H1 (cell line): ENCODE measurements around the gene FSCN2. TPM values are rescaled to one million over a fixed set of nuclear protein-coding genes. Genes with fewer than 3 reads are reported as not detected.

Experiments used
- CTCF ChIA-PET: fragments of 300-600 bp; sonication (Branson Sonifier 250); formaldehyde crosslinking; loops from one replicate; lab custom pipeline; 2021; ENCODE audit not compliant: partially characterized antibody; lab: Charles Lee
- POLR2A ChIA-PET: fragments of 300-600 bp; sonication (Branson Sonifier 250); formaldehyde crosslinking; loops from one replicate; lab custom pipeline; 2021; ENCODE audit warnings: inconsistent platforms; ENCODE audit not compliant: partially characterized antibody; lab: Charles Lee
- DNase-seq, 2 experiments: peaks; one replicate each; pipeline versions ENCODE4 v3.0.0 to v3.0.0-alpha.2; 2010 to 2022; ENCODE audit warnings: low spot score in 2 of 2, low read depth in 1 of 2, mixed read lengths in 1 of 2
- FAIRE-seq: peaks from 2 replicates; lab custom pipeline; 2011; peaks lifted over from hg19 to GRCh38; lab: Jason Lieb, UNC
- H2AFZ ChIP-seq: 2 replicates; pipeline ENCODE4 v1.8.1; 2012; ENCODE audit warnings: low read length, inconsistent platforms
- H2AK5ac ChIP-seq: 2 replicates; pipeline ENCODE4 v1.6.1; 2013; ENCODE audit warnings: low read depth, low read length
- H2BK120ac ChIP-seq: replicated peaks from 2 replicates; pipeline ENCODE3; 2013; ENCODE audit warnings: low read depth, low read length, inconsistent platforms
- H2BK12ac ChIP-seq: 2 replicates; pipeline ENCODE4 v1.6.1; 2013; ENCODE audit warnings: low read depth, low read length
- H2BK15ac ChIP-seq: 2 replicates; pipeline ENCODE4 v1.6.1; 2013; ENCODE audit warnings: low read length
- H2BK20ac ChIP-seq: 2 replicates; pipeline ENCODE4 v1.6.1; 2013; ENCODE audit warnings: low read length
- H2BK5ac ChIP-seq: 2 replicates; pipeline ENCODE4 v1.6.1; 2013; ENCODE audit warnings: low read depth, low read length
- H3K14ac ChIP-seq: 2 replicates; pipeline ENCODE4 v1.6.1; 2013; ENCODE audit warnings: inconsistent platforms; ENCODE audit not compliant: insufficient read length
- H3K18ac ChIP-seq: 2 replicates; pipeline ENCODE4 v1.6.1; 2013; ENCODE audit warnings: low read length; ENCODE audit errors: extremely low read depth
- H3K23ac ChIP-seq: 2 replicates; pipeline ENCODE4 v1.6.1; 2013; ENCODE audit warnings: inconsistent platforms; ENCODE audit not compliant: insufficient read length
- H3K23me2 ChIP-seq: 2 replicates; pipeline ENCODE4 v1.6.1; 2013; ENCODE audit warnings: low read depth, low read length
- H3K27ac ChIP-seq: 2 replicates; pipeline ENCODE4 v1.6.1; 2011; ENCODE audit warnings: low read depth, low read length, inconsistent platforms
- H3K27me3 ChIP-seq, 4 experiments: replicated peaks in 1 of 4; 1 replicate in 1 of 4; 2 replicates in 3 of 4; pipeline versions ENCODE4 v1.6.1 to v1.8.1; 2011 to 2013; ENCODE audit warnings: low read length in 3 of 4, mild to moderate bottlenecking in 3 of 4, inconsistent platforms in 2 of 4, mixed read lengths in 2 of 4, moderate library complexity in 1 of 4; ENCODE audit not compliant: control insufficient read depth in 3 of 4, insufficient read depth in 3 of 4; ENCODE audit errors: extremely low read depth in 1 of 4
- H3K36me3 ChIP-seq, 4 experiments: 2 replicates each; pipeline versions ENCODE4 v1.6.1 to v1.8.1; 2011 to 2013; ENCODE audit warnings: mild to moderate bottlenecking in 4 of 4, low read length in 3 of 4, moderate library complexity in 2 of 4, control low read depth in 1 of 4, inconsistent platforms in 1 of 4; ENCODE audit not compliant: insufficient read depth in 4 of 4, control insufficient read depth in 2 of 4
- H3K4ac ChIP-seq: replicated peaks from 2 replicates; pipeline ENCODE3; 2013; ENCODE audit warnings: low read length, low read depth, mixed read lengths, inconsistent platforms; ENCODE audit not compliant: insufficient read length
- H3K4me1 ChIP-seq, 4 experiments: replicated peaks in 1 of 4; 1 replicate in 1 of 4; 2 replicates in 3 of 4; pipeline versions ENCODE4 v1.6.1 to v1.8.1; 2011 to 2013; ENCODE audit warnings: low read length in 3 of 4, inconsistent platforms in 2 of 4, mixed read lengths in 1 of 4; ENCODE audit not compliant: insufficient read depth in 4 of 4, control insufficient read depth in 3 of 4
- H3K4me2 ChIP-seq, 2 experiments: 2 replicates each; pipeline versions ENCODE4 v1.6.1 to v1.8.1; 2011 to 2013; ENCODE audit warnings: low read depth in 2 of 2, low read length in 2 of 2, control low read depth in 1 of 2, inconsistent platforms in 1 of 2, mild to moderate bottlenecking in 1 of 2; ENCODE audit not compliant: insufficient read depth in 1 of 2
- H3K4me3 ChIP-seq, 4 experiments: fragments of 200-600, 300-600 bp in 1 of 4; sonication (generic), shearing (Covaris generic), sonication (Bioruptor Twin) in 1 of 4; 2 replicates each; pipeline versions ENCODE4 v1.5.1 to v1.8.1; 2011 to 2016; ENCODE audit warnings: low read length in 4 of 4, low read depth in 3 of 4, control low read depth in 2 of 4, inconsistent platforms in 2 of 4, mild to moderate bottlenecking in 2 of 4, mixed read lengths in 1 of 4, moderate library complexity in 1 of 4; ENCODE audit not compliant: insufficient read depth in 2 of 4; ENCODE audit errors: extremely low read depth in 1 of 4
- H3K56ac ChIP-seq: replicated peaks from 2 replicates; pipeline ENCODE3; 2013; ENCODE audit warnings: low read depth, mild to moderate bottlenecking, mixed read lengths, low read length, inconsistent platforms; ENCODE audit not compliant: insufficient read length
- H3K79me1 ChIP-seq: 2 replicates; pipeline ENCODE4 v1.6.1; 2013; ENCODE audit warnings: low read depth, low read length, control low read depth
- H3K79me2 ChIP-seq, 2 experiments: 2 replicates each; pipeline versions ENCODE4 v1.6.1 to v1.8.1; 2012 to 2013; ENCODE audit warnings: low read length in 2 of 2, mild to moderate bottlenecking in 2 of 2, inconsistent platforms in 1 of 2; ENCODE audit not compliant: insufficient read depth in 2 of 2, control insufficient read depth in 1 of 2
- H3K9ac ChIP-seq, 4 experiments: replicated peaks in 1 of 4; 1 replicate in 1 of 4; 2 replicates in 3 of 4; pipeline versions ENCODE4 v1.6.1 to v1.8.1; 2011 to 2013; ENCODE audit warnings: low read depth in 3 of 4, low read length in 3 of 4, control low read depth in 2 of 4, mild to moderate bottlenecking in 2 of 4, moderate library complexity in 2 of 4, inconsistent platforms in 1 of 4; ENCODE audit errors: extremely low read depth in 1 of 4
- H3K9me3 ChIP-seq, 2 experiments: 2 replicates each; pipeline versions ENCODE4 v1.6.1 to v1.8.1; 2012 to 2013; ENCODE audit warnings: mild to moderate bottlenecking in 2 of 2, moderate library complexity in 2 of 2, control low read depth in 1 of 2, inconsistent platforms in 1 of 2, low read depth in 1 of 2, low read length in 1 of 2, mixed read lengths in 1 of 2; ENCODE audit not compliant: insufficient read depth in 2 of 2
- H4K20me1 ChIP-seq, 2 experiments: replicated peaks in 1 of 2; 2 replicates each; pipeline versions ENCODE3 to v1.8.1; 2011 to 2013; ENCODE audit warnings: inconsistent platforms in 2 of 2, low read length in 2 of 2, mild to moderate bottlenecking in 1 of 2; ENCODE audit not compliant: insufficient read depth in 2 of 2, control insufficient read depth in 1 of 2
- H4K5ac ChIP-seq: 2 replicates; pipeline ENCODE4 v1.6.1; 2013; ENCODE audit warnings: low read length, low read depth, mixed read lengths, inconsistent platforms; ENCODE audit not compliant: insufficient read length
- H4K8ac ChIP-seq: 2 replicates; pipeline ENCODE4 v1.8.0; 2013; ENCODE audit warnings: mild to moderate bottlenecking, moderate library complexity, low read length, inconsistent platforms; ENCODE audit not compliant: insufficient read depth; ENCODE audit errors: extremely low read depth
- H4K91ac ChIP-seq: replicated peaks from 2 replicates; pipeline ENCODE3; 2013; ENCODE audit warnings: low read length, mixed read lengths, inconsistent platforms; ENCODE audit not compliant: insufficient read length
- CREB1 ChIP-seq: IDR thresholded peaks from 2 replicates; pipeline ENCODE4 v1.6.1; 2012; ENCODE audit warnings: inconsistent platforms
- EP300 ChIP-seq, 2 experiments: IDR thresholded peaks; 1 replicate in 1 of 2; 2 replicates in 1 of 2; pipeline ENCODE4 v1.6.1; 2011 to 2012; ENCODE audit warnings: low read depth in 2 of 2, low read length in 2 of 2, mild to moderate bottlenecking in 2 of 2, borderline replicate concordance in 1 of 2, inconsistent platforms in 1 of 2, moderate library complexity in 1 of 2
- KDM4A ChIP-seq: IDR thresholded peaks from one replicate; pipeline ENCODE4 v1.7.1; 2012; ENCODE audit warnings: low read depth, mild to moderate bottlenecking, moderate library complexity, low read length, inconsistent platforms; ENCODE audit not compliant: severe bottlenecking
- PHF8 ChIP-seq: fragments of 200-600 bp; sonication (generic); conservative IDR thresholded peaks from 2 replicates; pipeline ENCODE4 v1.7.1; 2012; ENCODE audit warnings: low read depth, mild to moderate bottlenecking, inconsistent platforms, low read length, moderate library complexity
- RNF2 ChIP-seq: fragments of 200-900, 300-1000 bp; sonication (generic); IDR thresholded peaks from 2 replicates; pipeline ENCODE4 v1.7.1; 2016; ENCODE audit warnings: borderline replicate concordance, low read depth, mild to moderate bottlenecking, antibody characterized with exemption, low read length; ENCODE audit not compliant: poor library complexity, severe bottlenecking; ENCODE audit errors: missing control alignments
- SP1 ChIP-seq: IDR thresholded peaks from 2 replicates; pipeline ENCODE4 v1.6.1; 2011; ENCODE audit warnings: low read depth, low read length
- WGBS, 2 experiments: shearing (Covaris generic) in 1 of 2; methylation state at CpG; one replicate each; pipeline versions ENCODE4 v1.1.6 to v1.1.7; 2013 to 2015; ENCODE audit warnings: low lambda C conversion rate in 2 of 2, mixed read lengths in 2 of 2, inconsistent platforms in 1 of 2, low coverage in 1 of 2, missing lambda C conversion rate in 1 of 2; ENCODE audit not compliant: insufficient replicate concordance in 2 of 2, insufficient coverage in 1 of 2, insufficient read length in 1 of 2; ENCODE audit errors: extremely low coverage in 1 of 2, missing lambda C conversion rate in 1 of 2; 5-methylcytosine and 5-hydroxymethylcytosine counted together
- polyA plus RNA-seq, 7 experiments: library from polyadenylated mRNA; depleted of rRNA in 3 of 7; stranded (reverse) in 5 of 7; unstranded in 2 of 7; fragments of >200 nt in 5 of 7; fragments of 200-250 nt in 2 of 7; gene quantifications; 1 replicate in 5 of 7; 2 replicates in 1 of 7; 4 replicates in 1 of 7; pipeline versions ENCODE4 v1.2.1 to v1.2.3, GENCODE V29; 2011 to 2013; ENCODE audit warnings: missing spikeins in 2 of 7, mixed read lengths in 2 of 7
- total RNA-seq: library from RNA; stranded (reverse); fragmentation: NEBNext Ultra II Directional; extraction: Animal tissue kit (Norgen Biotek cat#: 25700); gene quantifications from 2 replicates; pipeline ENCODE4 v1.2.1, GENCODE V29; 2021
- TF ChIP-seq, protein P1 (sequence below): IDR thresholded peaks from 2 replicates; pipeline ENCODE4 v1.6.1; 2012; ENCODE audit warnings: inconsistent platforms
- TF ChIP-seq, protein P2 (sequence below): IDR thresholded peaks from 2 replicates; pipeline ENCODE4 v1.6.1; 2012; ENCODE audit warnings: low read length, inconsistent platforms

Gene FSCN2
- total and polyA plus RNA-seq, 2 of the 8 experiments (the other 6 are each of a cell fraction or from before 2014, with no cell fraction given), result 0.18 to 0.30 TPM

DNA sequence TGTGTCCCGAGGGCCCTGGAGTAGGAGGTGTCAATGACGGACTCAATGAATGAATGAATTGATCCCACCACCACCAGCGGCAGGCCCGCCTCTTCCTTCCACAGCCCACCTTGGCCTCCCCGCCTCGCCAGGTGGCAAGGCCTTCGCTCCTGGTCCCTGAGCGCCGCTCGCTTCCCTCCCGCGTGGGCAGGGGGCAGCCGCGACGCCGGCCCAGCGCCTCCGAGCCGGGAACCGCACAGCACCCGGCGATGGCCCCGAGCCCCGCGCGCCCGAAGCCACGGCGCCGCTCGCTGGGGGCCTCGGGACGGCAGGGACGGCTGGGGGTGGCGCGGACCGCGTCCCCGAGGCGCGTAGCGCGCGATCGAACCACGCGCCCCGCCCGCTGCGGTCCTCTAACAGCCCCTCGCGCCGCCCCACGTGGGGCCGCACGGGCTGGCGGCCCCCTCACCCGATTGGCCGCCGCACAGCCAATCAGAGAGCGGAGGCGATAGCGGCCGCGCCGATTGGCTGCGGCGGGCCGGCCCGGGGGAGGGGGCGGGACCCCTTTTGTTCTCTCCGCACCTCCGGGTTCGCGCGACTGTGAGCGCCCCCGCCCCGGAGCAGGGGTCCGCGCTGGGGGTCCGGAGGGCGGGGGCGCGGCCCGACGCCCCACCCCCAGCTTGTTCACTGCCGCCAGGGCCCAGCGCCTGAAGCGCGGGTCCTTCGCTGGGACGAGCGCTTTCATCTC lies 46.9 kb upstream of the FSCN2 start:
- no peak overlapping the region for H3K23ac ChIP-seq
- peak overlapping the region; percentile 55 to 66 for H3K4me2 ChIP-seq
- H2BK12ac ChIP-seq, result 0 out of 2 replicates have a peak overlapping the region, but pooled peaks have one; percentile 19
- peak overlapping the region; percentile 62 for H4K8ac ChIP-seq
- H3K14ac ChIP-seq, result no peak overlapping the region
- H3K9ac ChIP-seq, result no peak overlapping the region
- H4K20me1 ChIP-seq, result no peaks in the 10 kb centered on the region
- H2AK5ac ChIP-seq, result no peak overlapping the region
- H2BK20ac ChIP-seq, result no peak overlapping the region
- H2AFZ ChIP-seq, result peak overlapping the region; percentile 64; the same call in 1 of the 2 replicates
- H3K79me1 ChIP-seq, result no peaks in the 10 kb centered on the region
- H3K23me2 ChIP-seq, result peaks cover 9% of the 10 kb centered on the region; the same call in 1 of the 2 replicates
- no peaks in the 10 kb centered on the region for H3K36me3 ChIP-seq
- peak overlapping the region; percentile 95; the same call in 1 of the 2 replicates for H2BK15ac ChIP-seq
- peak overlapping the region; percentile 72 for H4K91ac ChIP-seq
- FAIRE-seq, result no peak
- no peaks in the 10 kb centered on the region for H3K79me2 ChIP-seq
- peak overlapping the region; percentile 14 to 58 (median 32) for H3K4me3 ChIP-seq
- H2BK5ac ChIP-seq, result no peak overlapping the region
- 49% methylated on average over 18 of the region's 94 CpGs; no CpG with 5 or more reads in 1 of the 2 experiments for WGBS, 2 experiments
- H3K4me1 ChIP-seq, result peaks cover 0 to 17% (median 8%) of the 10 kb centered on the region in 4 experiments; a peak in 4 of 7 replicates
- peaks cover 0 to 5% of the 10 kb centered on the region in 2 experiments; a peak in 1 of 4 replicates for H3K9me3 ChIP-seq
- ChIA-PET CTCF (interaction anchor here (0.8 to 5.4 kb wide), 8 partner anchors 8 to 227 kb away, joined by 3 to 50 read pairs (median 5); no protein-coding TSS in a partner anchor), POLR2A (interaction anchor here (1.0 to 35.8 kb wide), 4 partner anchors 10 to 231 kb away, joined by 3 to 1004 read pairs (median 6); partner anchors contain the start of genes ACTG1 and FSCN2)
- H3K4ac ChIP-seq, result no peak overlapping the region
- DNase-seq, result peak in 1 of 2 experiments; percentile 70
- H3K56ac ChIP-seq, result no peak overlapping the region
- peak overlapping the region; percentile 81; the same call in 1 of the 2 replicates for H3K18ac ChIP-seq
- H3K27ac ChIP-seq, result no peak overlapping the region
- H3K27me3 ChIP-seq, result peaks cover 18 to 53% (median 45%) of the 10 kb centered on the region in 4 experiments
- no peak overlapping the region for H2BK120ac ChIP-seq
- no peak overlapping the region for H4K5ac ChIP-seq
- TF ChIP-seq EP300 (IDR thresholded peaks at IDR 0.05; ENCODE audit: borderline replicate concordance in 1 of 2, low read depth in 2 of 2, low read length in 2 of 2) (no peak), SP1 (peak; percentile 70; the same call in 1 of the 2 replicates), PHF8 (peak; percentile 30; the same call in 1 of the 2 replicates), RNF2 (peak; percentile 31), KDM4A (peak; percentile 93), CREB1 (no peak)
- TF ChIP-seq, protein P1, sequence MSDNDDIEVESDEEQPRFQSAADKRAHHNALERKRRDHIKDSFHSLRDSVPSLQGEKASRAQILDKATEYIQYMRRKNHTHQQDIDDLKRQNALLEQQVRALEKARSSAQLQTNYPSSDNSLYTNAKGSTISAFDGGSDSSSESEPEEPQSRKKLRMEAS, result peak; percentile 96
- TF ChIP-seq, protein P2, sequence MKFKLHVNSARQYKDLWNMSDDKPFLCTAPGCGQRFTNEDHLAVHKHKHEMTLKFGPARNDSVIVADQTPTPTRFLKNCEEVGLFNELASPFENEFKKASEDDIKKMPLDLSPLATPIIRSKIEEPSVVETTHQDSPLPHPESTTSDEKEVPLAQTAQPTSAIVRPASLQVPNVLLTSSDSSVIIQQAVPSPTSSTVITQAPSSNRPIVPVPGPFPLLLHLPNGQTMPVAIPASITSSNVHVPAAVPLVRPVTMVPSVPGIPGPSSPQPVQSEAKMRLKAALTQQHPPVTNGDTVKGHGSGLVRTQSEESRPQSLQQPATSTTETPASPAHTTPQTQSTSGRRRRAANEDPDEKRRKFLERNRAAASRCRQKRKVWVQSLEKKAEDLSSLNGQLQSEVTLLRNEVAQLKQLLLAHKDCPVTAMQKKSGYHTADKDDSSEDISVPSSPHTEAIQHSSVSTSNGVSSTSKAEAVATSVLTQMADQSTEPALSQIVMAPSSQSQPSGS, result no peak
